GM12801 (cell line): Measurements from ENCODE around the gene RALGPS2.

Source experiments
- CTCF ChIP-seq: IDR thresholded peaks from one replicate; pipeline ENCODE4 v1.5.1; 2011; ENCODE audit warnings: control low read depth; ENCODE audit not compliant: insufficient read length; ENCODE audit errors: extremely low read depth

RALGPS2 gene

GRCh38 chr1:178932552-178932906 is 207.5 kb downstream of the RALGPS2 start:
- no peak for TF ChIP-seq CTCF

GRCh38 chr1:178933105-178933561 is 208.1 kb downstream of the RALGPS2 start:
- no peak for TF ChIP-seq CTCF

- TF ChIP-seq CTCF = no peak
Observed at GRCh38 chr1:178933709-178934490, 208.9 kb downstream of the RALGPS2 start.

- TF ChIP-seq CTCF = no peak
Observed at GRCh38 chr1:178934546-178934945, 209.5 kb downstream of the RALGPS2 start.

GRCh38 chr1:178935610-178936009 is 210.6 kb downstream of the RALGPS2 start:
- TF ChIP-seq CTCF = no peak

GRCh38 chr1:178937695-178938094 is 212.7 kb downstream of the RALGPS2 start:
- TF ChIP-seq CTCF = no peak

GRCh38 chr1:178938101-178938958 is 213.3 kb downstream of the RALGPS2 start:
- no peak for TF ChIP-seq CTCF
